Nephron (organoid): Measurements from ENCODE around the gene SPATA1.

Experiments used
- H3K27ac Mint-ChIP-seq, 3 experiments: 2 replicates each; pipeline ENCODE4 v1.8.0; 2020; ENCODE audit warnings: mixed read lengths in 3 of 3, mild to moderate bottlenecking in 2 of 3, moderate library complexity in 1 of 3
- H3K27me3 Mint-ChIP-seq: 2 replicates; pipeline ENCODE4 v1.8.0; 2021; ENCODE audit warnings: low read depth, mild to moderate bottlenecking, moderate library complexity, mixed read lengths
- H3K36me3 Mint-ChIP-seq: 2 replicates; pipeline ENCODE4 v1.8.0; 2020; ENCODE audit warnings: low read depth, mixed read lengths
- H3K4me1 Mint-ChIP-seq: 2 replicates; pipeline ENCODE4 v1.8.0; 2020; ENCODE audit warnings: mixed read lengths
- H3K4me3 Mint-ChIP-seq, 3 experiments: 2 replicates each; pipeline ENCODE4 v1.8.0; 2020; ENCODE audit warnings: mild to moderate bottlenecking in 3 of 3, mixed read lengths in 3 of 3, moderate library complexity in 2 of 3
- H3K9me3 Mint-ChIP-seq: 2 replicates; pipeline ENCODE4 v1.8.0; 2020; ENCODE audit warnings: mixed read lengths
- TF ChIP-seq, protein P1 (sequence below), 3 experiments: fragments of 200-600 bp; sonication (generic); IDR thresholded peaks; one replicate each; pipeline ENCODE4 v1.5.0; 2021; ENCODE audit warnings: antibody characterized with exemption in 3 of 3; ENCODE audit not compliant: unreplicated experiment in 3 of 3

The SPATA1 gene

DNA sequence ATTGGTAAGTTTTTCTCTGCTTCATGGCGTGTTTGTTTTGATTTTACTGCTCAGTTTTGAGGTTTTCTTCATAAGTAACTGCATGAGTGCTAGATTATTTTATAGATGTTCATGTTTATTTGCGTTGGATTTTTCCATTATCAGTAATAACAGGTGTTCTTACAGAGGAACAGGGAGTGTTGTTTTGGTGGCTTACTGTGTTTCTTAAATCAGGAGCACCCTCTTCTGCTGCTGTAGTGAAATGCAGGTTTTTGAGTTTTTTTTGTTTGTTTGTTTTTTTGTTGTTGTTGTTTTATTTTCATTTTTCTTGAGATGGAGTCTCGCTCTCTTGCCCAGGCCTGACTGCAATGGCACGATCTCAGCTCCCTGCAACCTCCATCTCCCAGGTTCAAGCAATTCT lies 35.5 kb downstream of the SPATA1 start:
- Mint-ChIP-seq H3K4me3 (no peak overlapping the region), H3K4me1 (no peaks in the 10 kb centered on the region), H3K36me3 (peaks cover 42% of the 10 kb centered on the region), H3K27me3 (no peaks in the 10 kb centered on the region), H3K9me3 (peaks cover 5% of the 10 kb centered on the region), H3K27ac (no peak overlapping the region)
- TF ChIP-seq, protein P1, sequence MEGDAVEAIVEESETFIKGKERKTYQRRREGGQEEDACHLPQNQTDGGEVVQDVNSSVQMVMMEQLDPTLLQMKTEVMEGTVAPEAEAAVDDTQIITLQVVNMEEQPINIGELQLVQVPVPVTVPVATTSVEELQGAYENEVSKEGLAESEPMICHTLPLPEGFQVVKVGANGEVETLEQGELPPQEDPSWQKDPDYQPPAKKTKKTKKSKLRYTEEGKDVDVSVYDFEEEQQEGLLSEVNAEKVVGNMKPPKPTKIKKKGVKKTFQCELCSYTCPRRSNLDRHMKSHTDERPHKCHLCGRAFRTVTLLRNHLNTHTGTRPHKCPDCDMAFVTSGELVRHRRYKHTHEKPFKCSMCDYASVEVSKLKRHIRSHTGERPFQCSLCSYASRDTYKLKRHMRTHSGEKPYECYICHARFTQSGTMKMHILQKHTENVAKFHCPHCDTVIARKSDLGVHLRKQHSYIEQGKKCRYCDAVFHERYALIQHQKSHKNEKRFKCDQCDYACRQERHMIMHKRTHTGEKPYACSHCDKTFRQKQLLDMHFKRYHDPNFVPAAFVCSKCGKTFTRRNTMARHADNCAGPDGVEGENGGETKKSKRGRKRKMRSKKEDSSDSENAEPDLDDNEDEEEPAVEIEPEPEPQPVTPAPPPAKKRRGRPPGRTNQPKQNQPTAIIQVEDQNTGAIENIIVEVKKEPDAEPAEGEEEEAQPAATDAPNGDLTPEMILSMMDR (IDR thresholded peaks at IDR 0.05; ENCODE audit: unreplicated experiment in 3 of 3): no peak

DNA sequence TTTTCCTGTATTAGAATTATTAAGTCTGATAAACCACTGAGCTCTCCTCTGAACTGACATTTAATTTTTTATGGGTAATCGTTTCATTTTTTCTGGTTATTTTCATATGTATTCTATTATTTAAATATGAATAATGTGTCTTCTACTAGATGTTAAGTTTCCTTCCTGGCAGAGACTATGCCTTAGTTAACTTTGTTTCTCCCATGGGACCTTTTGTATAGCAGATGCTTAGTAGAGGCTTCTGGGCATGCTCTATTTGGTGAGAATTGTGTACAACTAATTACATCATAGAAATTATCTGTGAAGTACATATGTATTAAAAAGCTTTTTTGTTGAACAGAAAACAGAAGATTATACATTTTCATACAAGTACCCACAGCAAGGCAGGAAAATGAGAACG lies 44.6 kb downstream of the SPATA1 start:
- H3K4me1 Mint-ChIP-seq: no peaks in the 10 kb centered on the region
- no peaks in the 10 kb centered on the region for H3K27me3 Mint-ChIP-seq
- H3K9me3 Mint-ChIP-seq: no peaks in the 10 kb centered on the region
- TF ChIP-seq, protein P1 (IDR thresholded peaks at IDR 0.05; ENCODE audit: unreplicated experiment in 3 of 3): no peak
- no peak overlapping the region for H3K27ac Mint-ChIP-seq
- H3K4me3 Mint-ChIP-seq: no peak overlapping the region
- peaks cover 10% of the 10 kb centered on the region for H3K36me3 Mint-ChIP-seq

DNA sequence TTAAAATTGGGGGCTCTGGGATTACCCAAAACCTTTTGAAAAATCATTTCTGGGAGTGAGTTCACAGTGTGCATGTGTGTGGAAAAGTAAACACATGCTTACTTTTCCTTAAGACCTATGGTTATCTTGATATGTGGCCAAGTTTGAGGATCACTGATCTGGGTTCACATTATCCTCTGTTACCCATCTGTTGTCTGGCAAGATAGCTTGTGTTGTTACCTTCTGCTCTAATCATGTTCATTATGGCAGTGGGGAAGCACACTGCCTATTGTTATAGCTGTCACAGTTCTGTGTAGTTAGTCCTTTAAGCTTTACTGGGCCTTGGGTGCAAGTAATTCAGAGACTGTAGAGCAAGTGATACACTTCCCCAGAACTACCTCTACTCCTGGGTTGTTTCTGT lies 63.0 kb downstream of the SPATA1 start:
- TF ChIP-seq, protein P1 (IDR thresholded peaks at IDR 0.05; ENCODE audit: unreplicated experiment in 3 of 3): no peak
- Mint-ChIP-seq H3K27me3 (no peaks in the 10 kb centered on the region), H3K36me3 (peaks cover 30% of the 10 kb centered on the region), H3K9me3 (no peaks in the 10 kb centered on the region), H3K27ac (no peak overlapping the region), H3K4me1 (peaks cover 28% of the 10 kb centered on the region), H3K4me3 (no peak overlapping the region)

DNA sequence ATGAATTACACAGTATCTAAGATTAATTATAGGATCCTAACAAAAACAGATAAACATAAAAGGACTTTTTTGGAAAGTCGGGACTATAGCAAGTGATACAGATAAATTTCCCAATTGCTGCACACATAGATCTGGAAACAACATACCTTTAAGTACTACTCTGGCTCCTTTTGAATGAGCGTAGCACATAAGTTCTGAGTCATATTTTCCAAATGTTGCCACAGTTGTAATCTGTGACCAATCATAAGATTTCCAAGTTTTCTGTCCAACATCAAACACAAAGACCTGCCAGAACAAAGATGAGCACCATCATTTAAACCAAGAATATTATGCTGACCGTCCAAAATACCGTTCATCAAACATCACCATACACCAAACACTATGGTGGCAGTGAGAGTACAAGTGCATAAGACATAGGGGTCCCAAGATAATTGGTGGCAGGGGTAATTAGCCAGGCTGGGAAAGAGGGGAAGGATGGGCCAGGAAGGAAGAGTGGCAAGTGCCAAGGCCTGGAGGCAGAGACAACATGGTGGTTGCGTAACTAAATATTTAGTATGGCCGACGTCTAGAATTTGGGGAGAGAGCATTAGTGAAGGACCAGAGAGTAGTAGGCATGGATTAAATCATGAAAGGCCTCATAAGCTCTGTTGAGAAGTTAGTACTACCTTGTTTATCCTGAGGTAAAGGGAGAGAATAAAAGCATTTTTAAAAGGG lies 64.4 kb downstream of the SPATA1 start:
- Mint-ChIP-seq H3K27me3 (peaks cover 3% of the 10 kb centered on the region), H3K4me1 (peaks cover 28% of the 10 kb centered on the region), H3K4me3 (peak overlapping the region in 2 of 3 experiments; percentile 1 to 3), H3K9me3 (no peaks in the 10 kb centered on the region), H3K36me3 (peaks cover 30% of the 10 kb centered on the region), H3K27ac (peak overlapping the region in 1 of 3 experiments; percentile 19)
- TF ChIP-seq, protein P1 (IDR thresholded peaks at IDR 0.05; ENCODE audit: unreplicated experiment in 3 of 3): no peak

DNA sequence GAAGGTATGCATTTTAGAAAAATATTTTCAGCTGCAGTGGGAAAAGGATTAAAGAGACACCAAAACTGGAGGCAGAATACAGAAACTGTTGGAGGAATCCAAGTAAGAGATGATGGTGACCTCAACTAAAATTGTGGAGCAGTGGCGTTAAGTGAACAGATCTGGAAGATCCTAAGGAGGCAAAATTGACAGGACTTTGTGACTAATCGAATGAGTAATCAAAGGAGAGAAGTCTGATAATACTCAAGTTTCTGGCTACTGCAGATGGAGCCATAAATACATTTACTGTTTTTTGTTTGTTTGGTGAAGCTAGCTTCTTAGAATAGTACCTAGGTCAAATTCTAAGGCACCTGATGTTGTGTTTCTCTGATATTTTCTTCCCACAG lies 65.0 kb downstream of the SPATA1 start:
- no peak overlapping the region for H3K27ac Mint-ChIP-seq
- H3K4me3 Mint-ChIP-seq: peak overlapping the region in 2 of 3 experiments; percentile 1 to 42
- H3K4me1 Mint-ChIP-seq: peaks cover 28% of the 10 kb centered on the region
- H3K27me3 Mint-ChIP-seq: peaks cover 3% of the 10 kb centered on the region
- H3K36me3 Mint-ChIP-seq: peaks cover 30% of the 10 kb centered on the region
- TF ChIP-seq, protein P1 (IDR thresholded peaks at IDR 0.05; ENCODE audit: unreplicated experiment in 3 of 3): no peak
- no peaks in the 10 kb centered on the region for H3K9me3 Mint-ChIP-seq

DNA sequence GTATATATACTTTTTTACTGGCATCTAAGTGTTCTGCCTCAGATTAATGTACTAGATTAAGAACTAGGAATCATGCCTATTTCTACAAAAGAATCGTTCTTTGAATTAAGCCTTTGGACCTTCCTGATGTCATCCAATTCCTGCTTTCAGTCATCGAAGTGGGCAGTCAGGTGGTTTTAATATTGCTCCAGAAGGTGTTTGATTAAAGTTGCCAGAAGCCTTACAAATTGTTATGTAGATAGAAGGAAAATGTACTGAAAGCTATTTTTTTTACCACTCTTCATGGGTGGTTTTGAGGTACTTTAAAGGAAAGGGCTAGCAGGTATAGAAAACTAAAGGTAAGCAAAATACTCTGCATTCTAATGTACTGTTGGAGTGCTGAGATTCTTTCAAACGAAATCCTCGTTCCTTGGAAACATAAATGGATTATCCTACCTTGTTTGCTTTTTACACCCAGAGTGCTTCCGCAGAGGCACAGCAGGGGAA lies 67.3 kb downstream of the SPATA1 start:
- H3K27me3 Mint-ChIP-seq: peaks cover 3% of the 10 kb centered on the region
- H3K9me3 Mint-ChIP-seq: no peaks in the 10 kb centered on the region
- H3K27ac Mint-ChIP-seq: peak overlapping the region; percentile 92 to 99 (median 98)
- H3K4me3 Mint-ChIP-seq: peak overlapping the region; percentile 96 to 98 (median 97)
- peaks cover 28% of the 10 kb centered on the region for H3K4me1 Mint-ChIP-seq
- TF ChIP-seq, protein P1 (IDR thresholded peaks at IDR 0.05; ENCODE audit: unreplicated experiment in 3 of 3): no peak
- H3K36me3 Mint-ChIP-seq: peaks cover 20% of the 10 kb centered on the region
